HG03066 (cell line): ENCODE data around the gene PACS2.

Source experiments
- ATAC-seq: cut with Tn5 transposase; IDR thresholded peaks from one replicate; pipeline ENCODE4 v1.9.1; 2021; ENCODE audit warnings: low read depth; ENCODE audit not compliant: unreplicated experiment

PACS2 gene

DNA sequence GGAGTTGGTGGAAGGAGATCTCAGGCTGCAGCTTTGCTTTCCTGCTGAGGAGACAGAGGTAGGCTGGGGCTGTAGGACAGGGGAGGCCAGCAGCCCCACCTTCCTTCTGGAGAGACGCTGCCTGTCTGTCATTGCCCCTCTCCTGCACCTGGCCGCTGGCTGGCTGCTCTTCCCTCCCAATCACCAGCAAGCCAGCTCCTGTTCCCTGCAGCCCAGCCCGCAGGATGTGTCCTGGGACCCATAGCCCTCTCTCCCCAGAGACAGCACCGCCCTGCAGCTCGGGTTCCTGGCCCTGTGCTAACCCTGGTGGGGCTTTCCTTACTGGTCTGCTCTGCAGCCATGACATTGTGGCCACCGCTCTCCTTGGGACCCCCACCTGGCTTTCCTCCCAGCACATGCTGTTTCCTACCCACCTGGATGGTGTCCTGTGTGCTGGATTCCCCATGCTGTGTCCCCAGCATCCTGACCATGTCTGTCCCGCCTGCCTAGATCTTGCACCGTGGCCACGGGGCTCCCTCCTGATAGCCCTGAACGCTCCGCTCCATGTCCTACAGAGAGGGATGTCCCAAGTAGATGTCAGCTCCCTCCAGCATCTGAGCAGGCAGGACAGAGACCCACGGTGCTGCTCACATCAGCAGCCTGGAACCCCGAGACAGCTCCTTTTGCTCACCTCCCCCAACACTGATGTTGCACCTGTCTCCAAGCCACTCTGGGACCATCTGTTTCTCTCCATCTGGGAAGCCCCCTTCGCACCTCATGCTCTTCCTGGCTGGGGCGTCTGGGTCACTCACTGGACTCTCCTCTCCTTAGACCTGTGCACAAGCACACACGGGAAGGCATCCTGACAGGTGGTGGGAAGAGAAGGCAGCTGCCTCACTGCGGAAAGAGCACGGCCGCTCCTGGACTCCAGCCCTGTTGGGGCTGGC lies 104.0 kb downstream of the PACS2 start:
- ATAC-seq, result no peak

DNA sequence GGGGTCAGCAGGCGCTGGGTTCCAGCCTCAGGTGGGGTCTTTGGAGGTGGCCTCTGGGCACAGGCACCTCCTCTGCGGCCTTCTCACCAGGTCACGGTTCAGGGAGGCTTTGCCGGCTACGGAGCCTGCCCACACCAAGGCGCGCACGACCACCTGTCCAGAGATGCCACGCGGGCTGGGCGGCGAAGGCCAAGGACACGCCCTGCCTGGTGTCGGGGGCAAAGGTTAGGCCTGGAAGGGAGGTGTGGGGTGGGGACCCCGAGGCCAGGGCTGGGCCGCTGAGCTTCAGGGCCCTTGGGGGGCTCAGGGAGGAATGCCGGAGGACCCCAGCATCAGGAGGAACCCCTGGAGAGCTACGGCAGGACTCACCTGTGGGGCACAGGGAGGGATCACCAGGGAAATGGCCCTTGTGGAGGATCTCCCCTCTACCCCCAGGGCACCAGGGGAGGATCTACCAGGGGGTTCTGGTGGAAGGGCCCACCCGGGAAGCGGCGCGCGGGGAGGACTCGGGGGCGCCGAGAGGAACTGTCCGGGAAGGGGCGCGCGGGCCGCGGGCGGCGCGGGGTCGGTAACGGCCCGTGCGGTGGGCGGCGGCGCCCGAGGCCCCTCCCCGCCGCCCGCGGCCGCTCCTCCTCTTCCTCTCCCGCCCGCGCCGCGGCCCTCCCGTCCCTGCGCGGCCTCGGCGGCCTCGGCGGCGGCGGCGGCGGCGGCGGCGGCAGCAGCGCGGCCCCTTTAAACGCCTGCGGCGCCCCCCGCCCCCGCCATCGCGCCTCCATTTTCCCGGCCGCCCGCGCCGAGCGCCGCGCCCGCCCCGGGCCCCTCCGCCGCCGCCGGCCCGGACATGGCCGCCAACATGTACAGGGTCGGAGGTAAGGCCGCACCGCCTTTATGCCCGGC lies 104.9 kb downstream of the PACS2 start, which contains the start of gene MTA1:
TSS of gene MTA1 (plus strand) at position 633 of the 897 bp plus-strand sequence. CDS start at position 842, 209 bp downstream.
- no peak for ATAC-seq

DNA sequence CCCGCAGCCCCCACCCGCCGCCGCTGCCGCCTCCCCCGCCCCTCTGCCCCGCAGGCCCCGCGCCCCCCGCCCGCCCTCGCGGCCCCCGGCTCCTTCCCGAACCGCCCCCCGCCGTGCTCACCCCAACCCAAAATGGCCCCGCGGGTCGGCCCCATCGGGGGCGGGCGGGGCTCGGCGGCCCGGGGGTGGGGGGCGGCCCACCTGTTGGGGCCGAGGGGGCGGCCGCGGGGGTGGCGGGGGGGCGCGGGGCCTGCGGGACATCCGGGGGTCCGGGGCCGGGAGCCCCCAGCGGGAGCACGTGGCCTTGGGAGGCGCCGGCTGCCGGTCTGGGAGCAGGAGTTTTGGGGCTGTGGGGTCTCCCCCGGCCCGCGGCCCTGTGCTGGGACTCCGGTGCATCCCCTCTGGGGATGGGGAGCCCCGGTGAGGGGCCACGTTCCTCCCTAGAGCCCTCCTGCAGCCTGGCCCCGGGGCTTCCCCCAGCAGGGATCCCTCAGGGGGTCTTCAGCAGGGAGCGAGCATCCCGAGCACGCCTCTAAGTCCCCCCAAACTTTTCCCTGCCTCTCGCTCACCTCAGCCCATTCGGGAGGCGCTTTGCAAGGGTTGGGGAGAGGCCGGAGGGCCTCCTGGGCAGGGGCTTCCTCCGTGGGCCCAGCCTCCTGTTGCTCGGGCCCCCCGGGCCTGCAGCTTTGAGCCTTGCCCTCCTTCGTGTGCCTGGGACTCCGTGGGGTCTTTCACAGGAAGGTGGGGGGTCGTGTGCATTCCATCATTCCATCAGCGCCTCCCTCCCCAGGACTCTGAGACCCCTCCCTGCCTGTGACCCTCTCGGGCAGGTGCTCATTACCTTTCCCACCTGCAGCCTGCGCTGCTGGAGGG lies 105.8 kb downstream of the PACS2 start:
- ATAC-seq, result no peak

DNA sequence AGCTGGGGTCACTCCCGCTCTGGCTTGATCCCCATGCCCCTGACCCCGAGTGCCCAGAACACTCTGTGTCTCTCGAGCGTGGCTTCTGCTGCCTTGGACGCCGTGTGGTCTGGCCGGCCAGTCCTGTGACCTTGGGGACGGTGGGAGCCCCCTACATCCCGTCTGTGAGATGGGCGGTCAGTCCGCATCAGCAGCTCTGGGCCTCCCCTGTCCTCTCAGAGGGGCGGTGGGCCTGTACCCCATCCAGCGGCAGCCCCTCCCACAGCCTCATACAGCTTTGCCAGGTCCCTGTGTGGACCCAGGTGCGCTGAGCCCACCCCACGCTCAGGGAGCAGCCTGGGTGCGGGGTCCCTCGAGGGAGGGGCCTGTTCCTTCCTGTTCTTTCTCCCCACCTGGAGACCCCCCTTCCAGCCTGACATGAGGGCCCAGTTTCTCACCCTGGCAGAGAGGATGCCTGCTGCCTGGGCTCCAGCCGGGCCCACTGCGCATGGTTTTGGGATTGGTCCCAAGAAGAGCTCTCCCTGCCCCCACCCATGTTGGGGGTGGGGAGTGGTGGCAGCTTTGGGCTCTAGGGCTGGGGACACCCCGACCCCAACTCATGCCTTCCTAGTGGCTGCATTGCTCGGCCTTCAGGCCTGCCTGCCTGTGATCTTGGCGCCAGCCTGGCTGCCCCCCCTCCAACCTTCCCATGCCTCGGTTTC lies 106.6 kb downstream of the PACS2 start:
- ATAC-seq, result no peak

DNA sequence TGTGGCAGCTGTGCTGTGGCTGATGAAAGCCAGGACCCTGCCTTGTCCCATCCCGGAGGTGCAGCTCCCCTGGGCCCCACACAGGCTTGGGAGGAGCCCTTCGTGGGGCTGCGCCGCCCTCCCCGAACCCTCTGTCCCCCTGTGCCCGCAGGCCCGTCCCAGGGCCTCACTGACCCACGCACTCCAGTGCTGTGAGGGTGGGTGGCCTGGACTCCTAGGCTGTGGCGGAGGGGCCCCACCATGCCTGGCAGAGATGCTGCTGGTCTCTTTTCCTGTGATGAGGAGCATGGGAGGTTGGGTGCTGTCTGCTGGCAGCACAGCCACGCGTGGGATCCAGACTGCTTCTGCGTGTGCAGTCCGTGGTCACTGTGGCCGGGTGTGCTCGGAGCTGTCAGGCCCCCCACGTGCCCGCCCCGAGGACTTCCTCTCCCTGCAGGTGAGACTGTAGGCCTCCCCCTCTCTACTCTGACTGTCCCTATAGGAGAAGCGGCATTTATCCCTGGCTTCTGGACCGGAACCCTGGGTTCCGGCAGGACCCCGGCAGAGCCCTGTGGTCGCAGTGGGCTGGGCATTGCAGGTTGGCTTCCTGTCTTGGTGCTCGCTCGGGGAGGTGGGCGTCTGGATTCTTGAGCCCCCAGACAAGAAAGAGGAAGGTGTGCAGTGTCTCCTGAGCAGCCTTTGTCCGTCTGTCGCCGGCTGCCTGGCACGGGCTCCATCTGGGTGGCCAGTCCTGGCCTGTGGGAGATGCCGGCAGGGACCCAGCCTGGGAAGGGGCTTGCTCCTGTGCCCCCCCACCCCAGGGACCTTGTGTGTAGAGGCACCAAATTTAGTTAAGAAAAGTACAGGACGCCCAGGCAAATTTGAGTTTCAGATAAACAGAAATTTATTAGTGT lies 107.4 kb downstream of the PACS2 start:
- ATAC-seq, result no peak

DNA sequence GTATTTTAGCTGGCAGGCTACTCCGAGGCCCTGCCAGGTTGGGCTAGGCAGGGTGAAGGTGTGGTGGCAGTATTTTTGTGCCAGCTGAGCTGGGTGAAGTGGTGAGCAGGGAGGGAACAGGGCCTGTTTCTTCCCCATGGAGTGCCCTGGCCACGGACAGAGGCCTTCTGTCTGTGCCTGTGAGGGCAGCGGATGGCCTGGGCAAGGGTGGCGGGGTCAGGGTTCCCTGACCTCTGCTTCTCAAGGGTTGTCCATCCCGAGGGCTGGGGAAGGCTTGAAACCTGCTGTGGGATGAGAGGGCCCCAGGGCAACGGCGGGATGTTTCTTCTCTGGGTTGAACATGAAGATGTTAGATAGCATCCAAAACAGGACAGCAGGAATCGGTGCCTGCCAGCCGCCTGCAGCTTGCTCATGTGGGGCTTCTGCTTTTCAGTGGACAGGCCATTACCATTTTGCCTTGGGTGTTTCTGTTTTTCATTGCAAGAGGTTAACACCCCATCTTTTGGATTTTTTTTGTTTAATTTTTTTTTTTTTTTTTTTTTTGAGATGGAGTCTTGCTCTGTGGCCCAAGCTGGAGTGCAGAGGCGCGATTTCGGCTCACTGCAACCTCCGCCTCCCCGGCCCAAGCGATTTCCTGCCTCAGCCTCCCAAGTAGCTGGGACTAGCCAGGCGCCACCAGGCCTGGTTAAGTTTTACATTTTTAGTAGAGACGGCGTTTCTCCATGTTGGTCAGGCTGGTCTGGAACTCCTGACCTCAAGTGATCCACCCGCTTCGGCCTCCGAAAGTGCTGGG lies 108.3 kb downstream of the PACS2 start:
- ATAC-seq, result no peak

DNA sequence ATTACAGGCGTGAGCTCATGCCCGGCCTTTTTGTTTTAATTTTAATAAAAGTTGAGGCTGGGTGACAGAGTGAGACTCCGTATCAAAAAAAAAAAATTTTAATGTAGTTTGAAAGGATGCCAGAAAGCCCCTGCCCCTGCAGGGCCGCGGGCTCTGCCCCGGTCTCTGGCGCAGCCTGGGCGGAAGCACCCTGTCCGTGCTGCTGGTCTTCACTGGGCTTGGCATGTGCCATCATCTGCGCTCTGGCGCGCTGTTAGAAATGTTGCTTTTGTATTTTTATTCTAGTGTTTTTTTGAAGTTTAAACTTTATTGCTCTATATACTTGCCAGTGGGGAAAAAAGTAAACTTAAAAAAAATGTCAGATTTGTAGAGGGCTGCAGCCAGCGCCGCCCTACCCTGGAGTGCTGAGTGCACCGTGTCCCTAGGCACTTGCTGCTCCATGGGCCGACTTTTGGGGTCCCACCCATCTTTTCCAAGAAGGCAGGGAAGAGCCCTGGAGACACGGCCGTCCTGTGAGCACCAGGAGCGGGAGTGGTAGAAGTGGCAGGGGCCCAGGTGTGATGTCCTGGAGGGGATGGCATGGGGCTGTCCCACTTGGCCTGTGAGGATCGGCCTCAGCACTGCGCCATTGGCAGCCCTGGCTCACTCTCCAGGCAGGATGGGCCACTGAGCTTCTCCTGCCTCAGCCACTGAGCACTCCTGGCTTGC lies 109.1 kb downstream of the PACS2 start:
- ATAC-seq, result no peak

DNA sequence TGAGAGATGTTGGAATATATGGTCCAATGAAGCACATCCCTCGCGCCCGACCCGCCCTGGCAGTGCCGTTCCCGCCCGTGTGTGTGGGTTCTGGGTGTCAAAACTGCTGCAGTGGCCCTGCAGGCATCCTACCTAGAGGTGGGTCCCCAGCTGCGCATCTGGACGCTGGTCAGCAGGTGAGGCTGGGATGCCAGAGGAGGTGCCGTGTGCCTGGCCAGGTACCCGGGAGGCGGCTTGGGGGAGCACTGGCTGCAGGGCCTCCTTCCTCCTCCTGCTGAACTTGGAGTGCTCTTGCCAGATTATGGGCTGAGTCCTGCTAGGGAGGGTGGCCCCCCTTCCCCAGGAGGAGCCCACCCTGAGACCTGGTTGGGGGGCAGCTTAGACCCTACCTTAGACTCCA lies 110.3 kb downstream of the PACS2 start:
- no peak for ATAC-seq

DNA sequence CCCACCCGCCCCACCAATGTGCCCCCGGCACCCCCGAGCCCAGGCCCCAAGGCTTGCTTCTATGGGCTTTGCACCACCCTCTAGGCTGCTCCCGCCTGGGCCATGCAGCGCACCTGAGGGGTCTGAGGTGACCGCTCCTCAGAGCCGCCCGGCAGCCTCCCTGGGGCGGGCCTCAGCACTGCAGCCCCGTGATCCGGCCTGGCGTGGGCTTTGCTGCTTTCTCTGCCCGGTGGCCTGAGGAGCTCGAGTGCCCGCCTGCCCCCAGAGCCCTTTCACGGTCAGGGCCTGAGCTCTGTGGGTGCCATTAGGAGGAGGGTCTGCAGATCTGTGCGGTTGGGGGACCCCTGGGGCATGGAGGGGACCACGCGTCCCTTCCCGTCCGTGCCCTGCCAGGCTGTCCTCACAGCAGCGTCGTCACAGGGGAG lies 111.3 kb downstream of the PACS2 start:
- no peak for ATAC-seq

DNA sequence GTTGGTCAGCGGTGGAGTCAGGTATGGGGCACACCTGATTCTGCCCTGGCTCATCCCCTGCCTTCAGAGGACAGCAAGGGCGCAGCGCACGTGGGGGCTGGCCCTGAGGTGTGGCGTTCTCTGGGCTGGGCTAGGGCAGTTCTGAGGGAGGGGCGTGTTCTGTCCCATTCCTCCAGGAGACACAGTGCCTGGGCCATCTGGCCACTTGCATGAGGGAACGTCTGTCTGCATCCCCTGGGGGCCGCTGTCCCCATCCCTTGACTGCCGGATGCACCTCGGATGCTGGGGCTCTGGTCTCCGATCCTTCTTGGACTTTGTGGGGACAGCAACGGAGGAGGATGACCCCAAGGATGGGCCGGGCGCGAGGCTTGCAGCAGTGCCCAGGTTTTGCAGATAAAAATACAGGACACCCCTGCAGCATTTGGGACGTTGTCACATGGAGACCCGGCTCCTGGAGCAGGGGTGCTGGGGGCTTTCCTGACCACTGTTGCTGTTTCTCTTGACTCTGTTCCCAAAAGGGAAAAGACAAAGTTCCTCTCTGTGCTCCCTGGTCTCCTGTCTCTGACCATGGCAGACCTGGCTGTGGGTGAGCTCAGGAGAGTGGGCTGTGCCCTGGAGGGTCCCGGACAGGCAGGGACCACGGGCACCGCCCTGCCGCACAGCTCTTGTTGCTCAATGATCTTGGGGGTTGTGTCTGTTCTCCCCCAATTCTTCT lies 112.0 kb downstream of the PACS2 start:
- ATAC-seq, result no peak

DNA sequence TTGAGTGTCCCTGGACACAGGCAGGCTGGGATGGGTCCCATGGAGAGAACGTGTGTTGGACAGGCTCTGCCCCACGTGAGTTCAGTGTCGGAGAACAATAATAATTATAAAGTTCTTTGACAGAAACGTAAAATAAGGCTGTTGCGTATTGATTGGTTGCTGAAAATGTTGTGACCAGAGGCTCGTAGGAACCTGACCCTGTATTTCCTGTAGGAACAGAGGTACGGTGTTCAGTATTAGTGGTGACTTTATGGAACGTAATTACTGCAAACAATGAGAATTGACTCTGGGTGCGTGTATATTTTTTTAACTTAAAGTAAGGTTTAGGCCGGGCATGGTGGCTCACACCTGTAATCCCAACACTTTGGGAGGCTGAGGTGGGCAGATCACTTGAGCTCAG lies 112.9 kb downstream of the PACS2 start:
- no peak for ATAC-seq

DNA sequence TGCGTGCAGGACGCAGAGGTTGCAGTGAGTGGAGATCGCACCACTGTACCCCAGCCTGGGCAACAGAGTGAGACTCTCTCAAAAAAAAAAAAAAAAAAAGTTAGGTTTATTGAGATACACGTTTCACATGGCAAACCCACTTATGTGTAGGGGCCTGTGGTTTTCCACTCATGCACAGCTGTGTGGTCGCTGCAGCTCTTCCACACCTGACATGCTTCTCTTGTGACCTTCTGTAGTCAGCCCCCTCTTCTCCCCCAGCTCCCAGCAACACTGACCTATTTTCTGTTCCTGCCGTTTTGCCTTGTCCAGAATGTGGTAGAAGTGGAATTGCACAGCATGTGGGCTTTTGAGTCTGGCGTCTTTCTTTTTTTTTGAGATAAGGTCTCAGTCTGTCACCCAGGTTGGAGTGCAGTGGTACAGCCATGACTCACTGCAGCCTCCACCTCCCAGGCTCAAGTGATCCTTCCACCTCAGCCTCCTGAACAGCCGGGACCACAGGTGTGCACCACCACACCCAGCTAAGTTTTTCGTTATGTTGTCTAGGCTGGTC lies 113.5 kb downstream of the PACS2 start:
- no peak for ATAC-seq

DNA sequence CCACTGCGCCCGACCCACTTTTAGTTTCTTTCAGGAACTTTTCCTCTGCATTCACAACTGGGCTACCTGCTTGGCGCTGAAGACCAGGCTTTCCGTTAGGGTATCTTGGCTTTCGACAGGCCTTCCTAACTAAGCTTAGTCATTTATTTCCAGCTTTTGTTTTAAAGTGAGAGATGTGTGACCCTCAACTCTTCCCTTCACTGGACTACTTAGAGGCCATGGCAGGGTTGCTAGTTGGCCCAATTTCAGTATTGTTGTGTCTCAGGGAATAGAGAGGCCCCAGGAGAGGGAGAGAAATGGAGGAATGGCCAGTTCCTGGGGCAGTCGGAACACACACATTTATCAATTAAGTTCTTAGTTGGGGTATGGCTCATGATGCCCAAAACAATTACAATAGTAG lies 115.5 kb downstream of the PACS2 start:
- ATAC-seq, result no peak

DNA sequence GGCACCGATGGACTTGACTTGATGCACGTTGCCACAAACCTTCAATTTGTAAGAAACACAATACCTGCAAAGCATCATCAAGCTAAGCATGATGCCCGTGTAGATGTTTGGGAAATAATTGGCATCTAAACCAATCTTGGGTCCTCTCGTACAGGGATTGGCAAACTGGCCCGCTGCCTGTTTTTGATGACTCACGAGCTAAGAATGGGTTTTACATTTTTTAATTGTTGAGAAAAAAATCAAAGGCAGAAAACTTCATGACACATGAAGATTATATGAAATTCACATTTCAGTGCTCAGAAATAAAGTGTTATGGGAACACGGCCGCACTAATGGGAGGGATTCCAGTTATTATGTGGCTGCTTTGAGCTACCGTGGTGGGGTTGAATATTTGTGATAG lies 116.0 kb downstream of the PACS2 start:
- ATAC-seq, result no peak

DNA sequence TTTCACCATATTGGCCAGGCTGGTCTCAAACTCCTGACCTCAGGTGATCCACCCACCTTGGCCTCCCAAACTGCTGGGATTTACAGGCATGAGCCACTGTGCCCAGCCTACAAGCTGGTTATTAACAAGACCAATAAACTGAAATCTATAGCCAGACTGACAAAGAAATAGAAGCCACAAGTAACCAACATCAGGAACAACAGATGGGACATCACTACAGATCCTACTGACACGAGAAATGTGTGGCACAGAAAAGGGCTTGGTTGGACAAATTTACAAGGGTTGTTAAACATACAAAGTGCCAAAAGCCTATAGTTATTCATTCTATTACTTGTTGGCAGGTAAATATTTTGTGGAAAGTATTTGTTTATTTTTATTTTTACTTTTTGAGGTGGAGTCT lies 116.7 kb downstream of the PACS2 start:
- no peak for ATAC-seq

DNA sequence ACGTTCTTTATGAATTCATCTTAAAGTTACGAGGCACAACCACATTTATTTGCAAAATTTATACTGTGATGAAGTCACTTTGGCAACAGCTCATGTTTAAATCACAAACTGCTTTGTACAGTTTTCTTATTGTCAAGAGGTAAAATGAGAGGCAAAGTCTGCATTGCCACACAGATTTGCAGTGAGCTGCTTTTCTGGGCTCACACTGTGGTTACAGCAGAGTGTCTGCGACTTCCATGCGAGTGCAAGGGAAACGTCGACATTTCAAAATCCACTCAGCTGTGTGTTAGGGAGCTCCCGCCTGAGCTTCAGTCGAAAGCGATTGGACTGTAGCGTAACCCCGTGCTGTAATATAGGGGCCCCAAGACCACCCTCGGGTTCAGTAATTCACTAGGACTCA lies 118.1 kb downstream of the PACS2 start:
- ATAC-seq, result no peak
